Fibroblast of skin of back (primary cell): ENCODE results near the gene LCP2.
"Not testable (repeated sequence)": the region's sequence is repeated elsewhere in the genome, so short reads cannot be mapped to it uniquely, and the experiment has no call there.

Experiments
- DNase-seq: peaks from one replicate; pipeline ENCODE4 v3.0.0-alpha.2; 2013

LCP2 gene

GRCh38 chr5:170273968-170274710, 23.4 kb downstream of the LCP2 start:
- DNase-seq: no peak

GRCh38 chr5:170270293-170271069, 27.1 kb downstream of the LCP2 start:
- no peak for DNase-seq

- no peak for DNase-seq
These were observed 28.0 kb downstream of the LCP2 start for GRCh38 chr5:170269579-170269978.

- no peak for DNase-seq
These were observed 28.7 kb downstream of the LCP2 start for GRCh38 chr5:170268884-170269283.

- DNase-seq: no peak
These were observed 29.4 kb downstream of the LCP2 start for GRCh38 chr5:170268153-170268689.

- peak; percentile 65 for DNase-seq
These were observed 30.0 kb downstream of the LCP2 start for GRCh38 chr5:170267431-170268152.

GRCh38 chr5:170266570-170267381, 30.8 kb downstream of the LCP2 start:
- no peak for DNase-seq

- DNase-seq: no peak
These were observed 32.1 kb downstream of the LCP2 start for GRCh38 chr5:170265522-170265921.

GRCh38 chr5:170263906-170264305, 33.7 kb downstream of the LCP2 start:
- DNase-seq: no peak

GRCh38 chr5:170262061-170263045, 35.2 kb downstream of the LCP2 start:
- no peak for DNase-seq

- DNase-seq: no peak
These were observed 36.0 kb downstream of the LCP2 start for GRCh38 chr5:170261528-170262043.

GRCh38 chr5:170257370-170257769, 40.2 kb downstream of the LCP2 start:
- no peak for DNase-seq

- DNase-seq: no peak
These were observed 41.0 kb downstream of the LCP2 start for GRCh38 chr5:170256571-170256970.

GRCh38 chr5:170254056-170254455, 43.5 kb downstream of the LCP2 start:
- no peak for DNase-seq

GRCh38 chr5:170252720-170253350, 44.7 kb downstream of the LCP2 start:
- DNase-seq: no peak

GRCh38 chr5:170252109-170252508, 45.5 kb downstream of the LCP2 start:
- no peak for DNase-seq

- DNase-seq: no peak
These were observed 46.1 kb downstream of the LCP2 start for GRCh38 chr5:170251462-170251861.

- DNase-seq: no peak
These were observed 46.7 kb downstream of the LCP2 start for GRCh38 chr5:170250810-170251317.

GRCh38 chr5:170249355-170249754, 48.2 kb downstream of the LCP2 start:
- no peak for DNase-seq

GRCh38 chr5:170248931-170249227, 48.7 kb downstream of the LCP2 start:
- not testable (repeated sequence) for DNase-seq
